ENCODE measurements around the gene RICTOR. TPM values are rescaled to one million over a fixed set of nuclear protein-coding genes. Genes with fewer than 3 reads are reported as not detected.

RICTOR gene
- total and polyA plus RNA-seq, 2 donors (not counting 3 experiments of a cell fraction or from before 2014, with no cell fraction given), result 9.2 to 38.0 TPM

DNA sequence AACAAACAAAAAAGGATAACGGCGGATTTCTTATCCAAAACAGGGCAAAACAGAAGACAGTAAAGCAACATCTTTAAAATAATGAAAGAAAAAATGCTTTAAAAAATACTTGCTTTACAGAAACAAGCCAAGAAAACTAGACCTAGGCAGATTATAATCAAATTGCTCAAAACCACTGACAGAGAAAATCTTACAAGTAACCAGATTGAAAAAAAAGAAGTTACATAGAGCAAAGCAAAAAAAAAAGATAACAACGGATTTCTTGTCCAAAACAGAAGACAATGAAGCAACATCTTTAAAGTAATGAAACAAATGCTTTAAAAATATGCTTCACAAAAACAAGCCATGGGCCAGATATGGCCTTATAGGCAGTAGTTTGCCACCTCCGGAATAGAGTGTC is 51.1 kb downstream of the RICTOR start:
- Histone ChIP-seq H2AFZ (ENCODE audit: low read depth, low read length) (no peak overlapping the region), H3K36me3 (ENCODE audit: control insufficient read depth in 2 of 2, extremely low read depth in 1 of 2, insufficient read depth in 2 of 2, low read length in 2 of 2) (peaks cover 0 to 2% of the 10 kb centered on the region in 2 experiments), H3K4me2 (ENCODE audit: insufficient read depth, low read length) (no peak overlapping the region), H3K79me2 (ENCODE audit: control insufficient read depth, insufficient read depth, low read length) (peaks cover 24% of the 10 kb centered on the region), H3K9me1 (replicated peaks; ENCODE audit: control insufficient read depth, extremely low read depth, insufficient read depth, low read length) (no peaks in the 10 kb centered on the region), H3K27me3 (ENCODE audit: control insufficient read depth in 2 of 2, insufficient read depth in 2 of 2, low read length in 2 of 2) (no peaks in the 10 kb centered on the region), H3K4me3 (replicated peaks in 1 of 3; ENCODE audit: insufficient read depth in 1 of 3, low read depth in 1 of 3, low read length in 3 of 3) (no peak overlapping the region), H3K9me3 (replicated peaks; ENCODE audit: control insufficient read depth, insufficient read depth, low read length) (no peaks in the 10 kb centered on the region), H4K20me1 (replicated peaks; ENCODE audit: control insufficient read depth, extremely low read depth, insufficient read depth, low read length) (no peaks in the 10 kb centered on the region), H3K4me1 (ENCODE audit: control insufficient read depth, extremely low read depth, insufficient read depth, low read length) (no peaks in the 10 kb centered on the region), H3K27ac (ENCODE audit: insufficient read depth, low read depth, low read length) (no peak overlapping the region), H3K9ac (replicated peaks; ENCODE audit: extremely low read depth, insufficient read depth, low read length) (no peak overlapping the region)
- FAIRE-seq (no peak), DNase-seq (ENCODE audit: low read depth, low spot score) (no peak)
- dilution Hi-C loops (cut with MboI; ENCODE audit: extremely low pct_ligation_motif_present, low sequenced_read_pairs) (no loop called here), intact Hi-C loops (cut with micrococcal nuclease) (no loop called here)
- no TSS peak for BruUV-seq (replicated peaks)
- POLR2A ChIA-PET, result no interaction called here
- TF ChIP-seq EZH2 (IDR thresholded peaks at IDR 0.05; ENCODE audit: borderline replicate concordance, low read depth, low read length, severe bottlenecking), result no peak
- no peak for TF ChIP-seq POLR2AphosphoS5 (IDR thresholded peaks at IDR 0.05; ENCODE audit: insufficient read depth, low read depth, low read length)
- TF ChIP-seq, protein P1, sequence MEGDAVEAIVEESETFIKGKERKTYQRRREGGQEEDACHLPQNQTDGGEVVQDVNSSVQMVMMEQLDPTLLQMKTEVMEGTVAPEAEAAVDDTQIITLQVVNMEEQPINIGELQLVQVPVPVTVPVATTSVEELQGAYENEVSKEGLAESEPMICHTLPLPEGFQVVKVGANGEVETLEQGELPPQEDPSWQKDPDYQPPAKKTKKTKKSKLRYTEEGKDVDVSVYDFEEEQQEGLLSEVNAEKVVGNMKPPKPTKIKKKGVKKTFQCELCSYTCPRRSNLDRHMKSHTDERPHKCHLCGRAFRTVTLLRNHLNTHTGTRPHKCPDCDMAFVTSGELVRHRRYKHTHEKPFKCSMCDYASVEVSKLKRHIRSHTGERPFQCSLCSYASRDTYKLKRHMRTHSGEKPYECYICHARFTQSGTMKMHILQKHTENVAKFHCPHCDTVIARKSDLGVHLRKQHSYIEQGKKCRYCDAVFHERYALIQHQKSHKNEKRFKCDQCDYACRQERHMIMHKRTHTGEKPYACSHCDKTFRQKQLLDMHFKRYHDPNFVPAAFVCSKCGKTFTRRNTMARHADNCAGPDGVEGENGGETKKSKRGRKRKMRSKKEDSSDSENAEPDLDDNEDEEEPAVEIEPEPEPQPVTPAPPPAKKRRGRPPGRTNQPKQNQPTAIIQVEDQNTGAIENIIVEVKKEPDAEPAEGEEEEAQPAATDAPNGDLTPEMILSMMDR (IDR thresholded peaks at IDR 0.05; ENCODE audit: extremely low read depth in 1 of 2, insufficient read depth in 1 of 2, low read depth in 1 of 2, low read length in 2 of 2), result no peak
- TF ChIP-seq MYC (IDR thresholded peaks at IDR 0.05; ENCODE audit: low read depth, low read length), result no peak
- TF ChIP-seq, protein P2, sequence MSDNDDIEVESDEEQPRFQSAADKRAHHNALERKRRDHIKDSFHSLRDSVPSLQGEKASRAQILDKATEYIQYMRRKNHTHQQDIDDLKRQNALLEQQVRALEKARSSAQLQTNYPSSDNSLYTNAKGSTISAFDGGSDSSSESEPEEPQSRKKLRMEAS (IDR thresholded peaks at IDR 0.05; ENCODE audit: insufficient read depth, insufficient read length), result no peak
- TF ChIP-seq POLR2A (IDR thresholded peaks at IDR 0.05; ENCODE audit: low read depth, low read length), result no peak
- no peak for TF ChIP-seq GATA2 (IDR thresholded peaks at IDR 0.05; ENCODE audit: insufficient read depth, insufficient read length, low read depth, low read length)
- TF ChIP-seq FOS (IDR thresholded peaks at IDR 0.05; ENCODE audit: borderline replicate concordance, insufficient read depth, low read length), result no peak
- no peak for TF ChIP-seq JUN (IDR thresholded peaks at IDR 0.05; ENCODE audit: borderline replicate concordance, insufficient read depth, insufficient read length, low read depth)
- CTCF ChIA-PET, result no interaction called here
